ENCODE data around the gene PRKX.

- no peak for TF ChIP-seq SP1 (IDR thresholded peaks at IDR 0.05)
- no peak for TF ChIP-seq SUZ12 (IDR thresholded peaks at IDR 0.05)
- no peak for TF ChIP-seq FOXK2 (IDR thresholded peaks at IDR 0.05)
- TF ChIP-seq BHLHE40 (IDR thresholded peaks at IDR 0.05; ENCODE audit: borderline replicate concordance), result no peak
- no peak for TF ChIP-seq FOXM1 (IDR thresholded peaks at IDR 0.05; ENCODE audit: borderline replicate concordance)
- no peak for TF ChIP-seq FOXA1 (IDR thresholded peaks at IDR 0.05)
- TF ChIP-seq TARDBP (IDR thresholded peaks at IDR 0.05), result no peak
- no peak for TF ChIP-seq ARNT (IDR thresholded peaks at IDR 0.05)
- TF ChIP-seq LEF1 (IDR thresholded peaks at IDR 0.05; ENCODE audit: borderline replicate concordance), result no peak
- no peak for TF ChIP-seq PKNOX1 (IDR thresholded peaks at IDR 0.05)
Measured at GRCh38 chrX:3648084-3648483, 65.4 kb downstream of the PRKX start.

Measured in HEK293T (cell line).